HG02943 (cell line): ENCODE results near the gene LIMD2.

ENCODE experiments used
- ATAC-seq: cut with Tn5 transposase; IDR thresholded peaks from one replicate; pipeline ENCODE4 v1.9.1; 2021; ENCODE audit warnings: mild to moderate bottlenecking, low read depth, moderate library complexity; ENCODE audit not compliant: unreplicated experiment

The LIMD2 gene

GRCh38 chr17:63685041-63685440 is 14.9 kb downstream of the LIMD2 start:
- no peak for ATAC-seq

GRCh38 chr17:63682981-63683380 is 16.9 kb downstream of the LIMD2 start:
- no peak for ATAC-seq

GRCh38 chr17:63682441-63682840 is 17.5 kb downstream of the LIMD2 start:
- ATAC-seq, result no peak

DNA sequence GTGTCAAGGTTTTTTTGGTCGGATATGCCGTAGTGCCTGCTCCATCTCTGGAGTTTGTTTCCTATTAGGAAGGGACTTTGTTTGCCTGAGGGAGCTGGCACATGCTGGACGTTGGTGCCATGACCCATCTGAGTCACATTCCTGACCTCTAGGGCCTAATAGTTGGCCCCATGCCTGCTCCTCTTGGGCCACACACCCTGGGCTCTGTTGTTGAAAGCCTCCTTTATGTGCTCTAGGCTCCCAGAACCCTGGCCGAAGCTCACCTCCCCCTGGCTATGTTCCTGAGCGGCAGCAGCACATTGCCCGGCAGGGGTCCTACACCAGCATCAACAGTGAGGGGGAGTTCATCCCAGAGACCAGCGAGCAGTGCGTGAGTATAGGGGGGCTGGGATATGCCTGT is 18.4 kb downstream of the LIMD2 start:
- no peak for ATAC-seq

- no peak for ATAC-seq
These were observed 19.2 kb downstream of the LIMD2 start for GRCh38 chr17:63680700-63681099.

GRCh38 chr17:63679214-63679613 is 20.7 kb downstream of the LIMD2 start:
- no peak for ATAC-seq

- no peak for ATAC-seq
These were observed 23.3 kb downstream of the LIMD2 start for GRCh38 chr17:63676584-63676983.

GRCh38 chr17:63675607-63676546 is 24.0 kb downstream of the LIMD2 start:
- no peak for ATAC-seq

GRCh38 chr17:63675231-63675606 is 24.7 kb downstream of the LIMD2 start:
- no peak for ATAC-seq

GRCh38 chr17:63672856-63673255 is 27.1 kb downstream of the LIMD2 start:
- ATAC-seq, result no peak

DNA sequence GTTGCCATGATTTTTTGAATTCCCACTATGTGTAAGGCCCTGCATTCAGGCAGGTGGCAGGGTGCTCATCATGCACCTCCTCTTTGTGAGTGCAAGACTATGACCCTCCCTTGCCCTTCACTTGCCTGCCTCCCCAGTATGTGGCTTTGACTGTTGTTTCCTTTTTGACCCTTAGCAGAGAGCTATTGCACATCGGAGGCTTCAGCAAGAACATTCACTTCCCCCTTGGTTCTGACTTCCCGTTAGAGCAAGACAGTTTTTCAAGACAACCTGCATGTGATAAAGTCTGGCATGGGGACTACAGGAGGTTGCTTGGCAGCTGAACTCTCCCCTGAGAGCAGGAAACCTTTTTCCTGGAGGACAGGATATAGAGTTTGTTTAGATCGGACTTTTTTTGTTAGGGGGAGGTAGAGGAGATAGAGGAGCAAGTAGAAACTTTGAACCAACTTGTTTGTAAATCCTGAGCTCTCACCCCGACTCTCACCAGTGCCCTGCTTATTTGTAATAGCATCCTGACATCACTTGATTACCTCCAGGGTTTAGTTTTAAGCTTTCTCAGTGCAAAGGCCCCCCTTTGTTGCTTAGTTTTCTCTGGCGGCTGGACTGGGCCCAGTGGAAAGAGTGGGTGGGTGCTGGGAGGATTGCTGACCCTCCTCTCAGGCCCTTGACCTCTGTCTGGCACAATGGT is 34.3 kb downstream of the LIMD2 start:
- ATAC-seq, result no peak

DNA sequence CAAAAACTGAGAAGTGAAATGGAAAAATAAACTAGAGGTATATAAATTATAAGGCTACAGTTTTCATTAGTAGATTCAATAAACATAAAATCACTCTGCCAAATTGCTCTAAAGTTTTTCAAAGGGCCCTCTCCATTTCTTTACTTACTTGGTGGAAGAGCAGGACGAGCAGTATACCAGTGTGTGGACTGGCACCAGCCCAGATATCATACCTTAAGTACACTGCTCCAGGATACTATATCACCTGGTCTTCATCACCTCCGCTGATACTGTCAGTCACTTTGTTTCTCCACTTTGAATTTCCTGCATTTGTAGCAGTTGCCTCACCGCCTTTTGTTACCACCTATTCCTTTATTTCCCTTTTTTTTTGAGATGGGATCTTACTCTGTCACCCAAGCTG is 40.1 kb downstream of the LIMD2 start:
- ATAC-seq, result no peak

- ATAC-seq, result no peak
These were observed 41.6 kb downstream of the LIMD2 start for GRCh38 chr17:63658366-63658765.

DNA sequence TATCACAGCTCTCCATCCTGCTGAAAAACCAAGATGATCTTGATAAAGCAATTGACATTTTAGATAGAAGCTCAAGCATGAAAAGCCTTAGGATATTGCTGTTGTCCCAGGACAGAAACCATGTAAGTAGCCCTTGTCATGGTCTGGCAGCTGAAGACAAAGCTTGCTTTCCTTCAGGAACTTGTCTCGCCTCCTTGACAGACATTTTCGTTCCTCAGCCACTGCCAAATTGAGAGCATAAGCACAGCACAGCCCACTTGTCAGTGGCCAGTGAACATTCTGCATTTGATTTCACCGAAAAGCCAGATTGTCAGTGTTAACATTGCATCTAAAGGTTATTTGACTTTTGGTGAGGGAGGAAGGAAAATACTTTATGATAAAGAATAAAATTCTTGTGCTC is 42.1 kb downstream of the LIMD2 start:
- no peak for ATAC-seq

- no peak for ATAC-seq
These were observed 46.9 kb downstream of the LIMD2 start for GRCh38 chr17:63653050-63653449.

- no peak for ATAC-seq
These were observed 47.8 kb downstream of the LIMD2 start for GRCh38 chr17:63652106-63652505.

DNA sequence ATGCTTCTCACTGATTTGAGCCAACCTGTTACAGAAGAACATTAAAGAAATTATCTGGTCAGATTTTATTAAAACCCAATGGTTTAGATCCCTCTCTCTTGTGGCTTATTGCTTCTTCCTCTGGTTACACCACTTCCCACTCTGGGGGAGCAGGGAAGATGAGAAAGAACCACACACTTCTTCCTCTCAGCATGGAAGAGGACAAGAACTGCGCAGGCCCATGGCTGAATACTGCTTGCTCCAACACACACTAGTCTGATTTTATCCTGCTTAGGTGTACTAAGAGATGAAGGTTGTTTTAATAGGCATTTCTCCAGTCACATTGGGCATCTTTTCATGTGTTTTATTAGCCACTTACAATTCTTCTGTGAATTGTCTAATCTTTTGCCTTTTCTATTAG is 50.1 kb downstream of the LIMD2 start:
- no peak for ATAC-seq

- ATAC-seq, result no peak
These were observed 52.0 kb downstream of the LIMD2 start for GRCh38 chr17:63647936-63648335.

DNA sequence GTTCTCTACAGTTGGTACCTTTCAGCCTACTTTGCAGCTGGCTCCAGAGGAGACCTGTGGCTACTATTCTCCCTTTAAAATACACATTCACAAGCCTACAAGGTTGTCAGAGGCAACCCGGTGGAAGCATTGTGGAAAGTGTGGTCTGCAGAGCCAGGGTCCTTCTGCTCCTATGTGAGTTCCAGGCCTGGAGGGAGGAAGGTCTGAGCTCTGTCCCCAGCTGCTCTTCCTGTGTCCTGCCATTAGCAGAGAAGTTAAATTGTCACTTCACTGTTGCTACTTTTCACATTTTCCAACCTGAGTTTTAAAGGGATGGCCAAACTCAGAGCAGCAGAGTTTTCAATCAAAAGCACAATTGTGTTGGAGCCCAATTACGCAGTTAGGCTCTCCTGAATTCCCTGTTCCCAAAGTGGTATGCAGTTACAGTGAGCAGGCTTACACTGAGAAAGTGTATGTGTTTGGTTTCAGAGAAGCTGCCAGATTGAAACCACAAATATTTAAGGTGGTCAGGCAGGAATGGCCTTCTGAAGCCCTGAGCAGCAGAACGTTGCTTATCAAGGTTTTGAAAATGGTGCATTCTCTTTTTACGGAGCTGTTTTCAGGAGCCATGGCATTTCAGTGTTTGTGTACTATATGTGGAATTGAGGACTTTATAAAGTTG is 52.7 kb downstream of the LIMD2 start:
- ATAC-seq, result no peak

GRCh38 chr17:63646488-63646806 is 53.5 kb downstream of the LIMD2 start:
- ATAC-seq, result peak; percentile 63
